HEK293T (cell line): ENCODE data around the gene GDAP1L1.

Experiments used
- ARNT ChIP-seq: fragments of 450-650 bp; IDR thresholded peaks from 2 replicates; pipeline ENCODE4 v1.6.1; 2017; ENCODE audit warnings: mild to moderate bottlenecking
- ELF4 ChIP-seq: fragments of 450-650 bp; IDR thresholded peaks from 2 replicates; pipeline ENCODE4 v1.6.1; 2017; ENCODE audit warnings: antibody characterized with exemption
- FOXM1 ChIP-seq: fragments of 450-650 bp; IDR thresholded peaks from 2 replicates; pipeline ENCODE4 v1.6.1; 2017; ENCODE audit warnings: mild to moderate bottlenecking, borderline replicate concordance
- NFRKB ChIP-seq: fragments of 450-650 bp; IDR thresholded peaks from 2 replicates; pipeline ENCODE4 v1.6.1; 2016; ENCODE audit warnings: mild to moderate bottlenecking, moderate library complexity
- SP1 ChIP-seq: fragments of 450-650 bp; IDR thresholded peaks from 2 replicates; pipeline ENCODE4 v1.6.1; 2017
- SUZ12 ChIP-seq: fragments of 450-650 bp; IDR thresholded peaks from 2 replicates; pipeline ENCODE4 v1.6.1; 2016; ENCODE audit warnings: mild to moderate bottlenecking
- TARDBP ChIP-seq: fragments of 450-650 bp; IDR thresholded peaks from 2 replicates; pipeline ENCODE4 v1.6.1; 2016

GRCh38 chr20:44217342-44218092 lies 29.6 kb upstream of the GDAP1L1 start:
- TF ChIP-seq SUZ12 (no peak), ELF4 (no peak), NFRKB (no peak), FOXM1 (no peak), ARNT (no peak), SP1 (no peak), TARDBP (no peak)
